HG02852 (cell line): ENCODE measurements around the gene SLC9A8.

Source experiments
- ATAC-seq: cut with Tn5 transposase; IDR thresholded peaks from one replicate; pipeline ENCODE4 v1.9.1; 2021; ENCODE audit warnings: mild to moderate bottlenecking, moderate library complexity; ENCODE audit not compliant: unreplicated experiment

SLC9A8 gene

DNA sequence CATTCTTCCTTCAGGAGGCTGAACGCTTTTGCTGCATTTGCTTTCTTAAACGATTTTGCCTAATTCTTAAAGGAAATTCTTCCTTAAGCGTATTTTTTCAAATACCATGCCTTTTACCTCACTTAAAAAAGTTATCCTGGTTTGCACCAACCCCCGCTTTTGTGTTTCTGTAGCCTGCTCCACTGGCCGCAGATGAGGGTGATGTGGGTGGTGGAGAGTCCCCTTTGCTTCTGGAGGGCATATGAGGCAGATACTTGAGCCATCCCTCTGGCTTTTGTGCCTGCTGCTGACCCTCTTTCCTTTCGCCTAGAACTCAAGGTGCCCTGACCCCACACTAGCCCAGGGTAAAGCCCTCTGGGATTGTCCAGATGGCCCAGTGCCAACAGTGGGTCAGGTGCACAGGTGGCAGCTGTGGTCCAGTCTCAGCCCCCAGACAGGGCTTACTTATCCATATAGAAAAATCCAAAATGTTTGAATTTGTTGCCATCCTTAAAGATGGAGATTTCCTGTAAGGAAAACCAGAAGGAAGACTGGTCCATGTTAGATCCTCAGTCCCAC lies 58.8 kb downstream of the SLC9A8 start:
- ATAC-seq: no peak

GRCh38 chr20:49872056-49872455 lies 59.4 kb downstream of the SLC9A8 start:
- ATAC-seq: no peak

DNA sequence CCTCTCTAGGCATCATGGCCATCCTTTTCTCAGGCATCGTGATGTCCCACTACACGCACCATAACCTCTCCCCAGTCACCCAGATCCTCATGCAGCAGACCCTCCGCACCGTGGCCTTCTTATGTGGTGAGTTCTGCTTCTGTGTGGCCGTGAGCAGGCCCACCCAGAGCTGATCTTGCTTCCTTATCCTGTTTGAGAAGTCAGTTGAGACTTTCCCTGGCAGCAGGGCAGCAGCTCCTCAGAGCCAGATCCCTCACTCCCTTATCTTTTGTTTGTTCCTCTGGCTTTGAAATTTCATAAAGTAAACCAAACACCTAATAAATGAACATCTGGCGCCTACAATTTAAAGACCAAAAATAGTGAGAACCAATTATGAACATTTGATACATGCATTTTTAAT lies 62.1 kb downstream of the SLC9A8 start:
- no peak for ATAC-seq

DNA sequence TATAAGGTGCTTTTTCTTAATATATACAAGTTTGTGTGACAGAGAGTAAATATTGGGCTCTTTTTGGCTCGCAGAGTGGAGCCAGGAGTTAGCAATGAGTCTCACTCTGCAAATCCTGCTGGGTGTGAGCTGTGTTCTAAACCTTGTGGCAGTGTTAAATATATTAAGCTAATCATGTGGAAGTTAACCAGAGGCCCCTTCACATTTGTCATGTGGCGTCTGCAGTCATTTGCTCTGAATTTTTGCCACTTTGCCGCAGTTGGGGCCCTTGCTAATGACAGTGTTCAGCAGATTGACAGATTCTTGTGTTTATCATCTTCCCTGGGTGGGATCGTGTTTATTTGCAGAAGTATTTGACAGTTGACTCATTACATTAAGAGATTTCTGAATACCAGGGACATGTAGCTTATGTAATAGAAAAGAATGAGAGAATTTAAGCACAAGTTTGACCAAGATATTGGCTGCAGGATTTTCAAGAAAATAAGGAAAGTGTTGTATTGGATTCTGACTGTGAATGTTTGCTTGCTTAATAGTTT lies 64.8 kb downstream of the SLC9A8 start:
- ATAC-seq: no peak

- ATAC-seq: no peak
Measured at GRCh38 chr20:49878977-49879376, 66.3 kb downstream of the SLC9A8 start.

DNA sequence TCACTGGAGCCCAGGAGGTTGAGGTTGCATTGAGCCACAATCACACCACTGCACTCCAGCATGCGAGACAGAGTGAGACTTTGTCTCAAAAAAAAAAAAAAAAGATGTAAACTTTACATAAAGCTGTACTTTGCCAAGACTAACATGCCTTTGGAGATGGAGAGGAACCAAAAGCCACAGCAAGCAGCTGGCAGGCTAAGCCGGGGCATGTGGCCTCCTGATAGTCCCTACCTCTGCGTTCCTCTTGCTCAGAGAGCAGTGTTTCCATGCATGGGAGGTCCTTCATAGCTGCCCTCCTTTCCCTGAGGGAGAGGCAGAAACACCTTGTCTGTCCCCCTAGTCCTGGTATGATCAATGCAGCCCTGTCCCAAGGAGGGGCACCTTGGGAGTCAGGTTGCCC lies 67.5 kb downstream of the SLC9A8 start:
- no peak for ATAC-seq

DNA sequence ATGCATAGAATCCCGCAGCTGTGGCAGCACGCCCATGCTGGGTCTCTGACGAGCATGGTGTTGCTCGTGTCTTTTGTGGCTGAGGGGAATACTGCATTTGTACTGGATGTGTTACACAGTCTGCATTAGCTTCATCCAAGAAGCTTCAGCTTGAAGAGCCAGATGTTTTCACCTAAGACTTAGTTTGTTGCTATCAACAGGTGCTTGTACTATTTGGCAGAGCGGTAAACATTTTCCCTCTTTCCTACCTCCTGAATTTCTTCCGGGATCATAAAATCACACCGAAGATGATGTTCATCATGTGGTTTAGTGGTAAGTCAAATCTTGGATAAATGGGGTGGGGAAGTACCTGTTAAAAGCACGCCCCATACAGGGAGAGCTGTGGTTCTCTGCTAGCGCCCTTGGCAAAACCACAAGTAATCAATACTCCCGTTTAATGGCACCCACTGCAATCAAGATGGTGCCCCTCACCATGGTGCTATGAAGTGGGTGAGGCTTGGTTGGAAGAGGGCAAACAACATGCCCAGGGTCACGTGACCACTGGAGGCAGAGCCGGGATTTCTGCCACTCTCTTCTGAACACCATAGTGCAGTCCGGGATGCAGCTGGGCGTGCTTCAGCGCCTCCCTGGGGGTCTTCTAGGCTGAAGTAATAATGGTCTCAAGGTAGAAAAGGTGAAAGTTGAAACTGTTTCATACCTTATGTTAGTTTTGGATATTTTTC lies 68.3 kb downstream of the SLC9A8 start:
- ATAC-seq: no peak

GRCh38 chr20:49882171-49882970 lies 69.7 kb downstream of the SLC9A8 start:
- no peak for ATAC-seq

GRCh38 chr20:49883246-49883802 lies 70.7 kb downstream of the SLC9A8 start:
- no peak for ATAC-seq

DNA sequence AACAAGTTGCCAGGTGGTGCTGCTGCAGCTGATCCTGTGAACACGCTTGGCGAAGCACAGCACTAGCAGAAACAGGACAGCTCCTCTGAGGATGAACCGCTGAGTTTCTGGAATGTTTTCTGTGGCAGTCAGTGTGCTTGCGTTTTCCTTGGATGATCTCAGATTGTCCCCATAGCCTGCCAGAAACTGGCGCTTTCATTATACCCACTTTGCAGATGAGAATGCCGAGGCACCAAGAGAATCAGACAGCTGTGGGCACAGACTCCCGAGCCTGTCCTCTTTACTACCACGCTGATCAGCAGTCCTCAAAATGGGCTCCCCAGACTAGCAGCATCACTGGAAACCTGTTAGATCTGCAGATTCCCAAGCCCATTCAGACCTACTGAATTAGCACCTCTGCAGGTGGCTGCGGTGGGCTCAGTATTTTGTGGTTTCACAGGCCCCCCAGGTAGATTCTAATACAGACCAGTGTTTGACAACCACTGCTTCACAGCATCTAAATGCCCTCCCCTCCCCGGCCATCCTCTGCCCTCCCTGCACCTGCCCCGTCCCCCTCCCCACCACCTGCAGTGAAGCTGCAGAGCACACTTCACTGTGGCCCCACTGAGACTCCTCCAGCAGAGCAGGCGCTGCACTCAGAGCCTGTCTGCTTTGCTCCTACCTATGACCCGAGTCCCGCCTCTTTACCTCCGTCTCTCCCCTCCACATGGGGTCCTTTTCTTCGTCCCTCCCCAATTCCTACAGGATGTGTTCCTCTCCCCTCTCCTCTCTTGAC lies 73.1 kb downstream of the SLC9A8 start:
- no peak for ATAC-seq

GRCh38 chr20:49886571-49887213 lies 74.1 kb downstream of the SLC9A8 start:
- ATAC-seq: no peak

GRCh38 chr20:49887251-49888211 lies 74.9 kb downstream of the SLC9A8 start:
- no peak for ATAC-seq

GRCh38 chr20:49888212-49889000 lies 75.8 kb downstream of the SLC9A8 start:
- no peak for ATAC-seq

GRCh38 chr20:49889001-49889934 lies 76.6 kb downstream of the SLC9A8 start:
- no peak for ATAC-seq

DNA sequence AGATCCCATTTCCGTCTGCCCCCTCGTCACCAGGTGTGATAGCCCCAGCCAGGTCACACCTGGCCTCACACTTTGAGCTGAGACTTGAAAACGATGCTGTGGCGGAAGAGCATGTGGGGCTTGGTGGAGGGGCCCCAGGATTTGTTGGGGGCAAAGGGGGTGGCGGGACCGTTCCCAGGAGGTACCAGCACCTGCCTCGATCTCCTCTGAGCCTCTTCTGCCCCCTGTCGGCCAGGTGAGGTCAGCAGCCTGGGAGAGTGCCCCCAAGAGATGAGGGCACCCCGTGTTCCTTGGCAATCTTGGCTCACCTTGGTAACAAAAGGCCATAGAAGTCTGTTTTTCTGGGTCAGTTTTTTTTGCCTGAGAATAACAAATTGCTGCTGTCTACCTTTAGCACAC lies 77.3 kb downstream of the SLC9A8 start:
- no peak for ATAC-seq

- ATAC-seq: no peak
Measured at GRCh38 chr20:49890471-49891361, 78.1 kb downstream of the SLC9A8 start.
